NCI-H2029 (cell line): ENCODE measurements around the gene NMNAT1.
A peak's percentile ranks its signal among the peaks of the same experiment; 100 is the strongest.
"Not testable (repeated sequence)": the region's sequence is repeated elsewhere in the genome, so short reads cannot be mapped to it uniquely, and the experiment has no call there.

Experiments
- DNase-seq: peaks from one replicate; lab custom pipeline; 2025; lab: John Stamatoyannopoulos, UW

NMNAT1 gene

DNA sequence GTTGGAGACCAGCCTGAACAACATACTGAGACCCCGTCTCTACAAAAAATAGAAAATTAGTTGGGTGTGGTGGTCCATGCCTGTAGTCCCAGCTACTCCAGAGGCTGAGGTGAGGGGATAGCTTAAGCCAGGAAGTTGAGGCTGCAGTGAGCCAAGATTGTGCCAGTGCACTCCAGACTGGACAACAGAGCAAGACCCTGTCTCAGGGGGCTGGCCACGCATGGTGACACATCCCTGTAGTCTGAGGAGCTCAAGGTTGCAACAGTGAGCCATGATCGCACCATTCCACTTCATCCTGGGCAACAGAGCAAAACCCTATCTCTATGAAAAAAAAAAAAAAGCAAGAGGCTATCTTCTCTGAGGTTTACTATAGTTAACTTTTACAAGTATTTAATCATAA lies 76.8 kb downstream of the NMNAT1 start:
- no peak for DNase-seq

DNA sequence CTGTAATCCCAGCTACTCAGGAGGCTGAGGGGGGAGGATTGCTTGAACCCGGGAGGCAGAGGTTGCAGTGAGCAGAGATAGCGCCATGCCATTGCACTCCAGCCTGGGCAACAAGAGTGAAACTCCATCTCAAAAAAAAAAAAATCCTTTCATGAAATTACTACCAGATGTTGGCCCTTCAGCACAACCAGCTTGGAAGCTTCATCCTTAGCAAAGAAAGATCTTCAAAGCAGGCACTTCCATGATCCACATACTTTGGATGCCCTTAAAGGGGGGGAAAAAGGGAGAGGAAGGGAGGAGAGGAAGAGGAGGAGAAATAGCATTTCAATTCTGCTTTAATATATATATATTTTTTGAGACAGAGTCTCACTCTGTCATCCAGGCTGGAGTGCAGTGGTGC lies 77.4 kb downstream of the NMNAT1 start:
- not testable (repeated sequence) for DNase-seq

DNA sequence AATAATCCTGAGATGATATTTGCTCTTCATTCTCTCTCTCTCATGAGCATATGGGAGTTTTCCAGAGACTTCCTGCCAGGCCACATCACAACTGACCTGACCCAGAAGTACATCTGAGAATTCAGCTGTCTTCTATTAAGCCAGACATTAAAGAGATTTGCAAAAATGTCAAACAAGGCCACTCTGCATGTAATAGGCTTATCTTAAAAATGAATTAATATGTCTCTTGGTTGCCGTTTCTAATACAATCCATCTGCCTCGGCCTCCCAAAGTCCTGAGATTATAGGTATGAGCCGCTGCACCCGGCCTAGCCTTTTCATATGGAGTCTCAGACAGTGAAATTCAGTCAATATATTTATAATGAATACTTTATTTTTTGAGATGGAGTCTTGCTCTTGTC lies 78.7 kb downstream of the NMNAT1 start:
- not testable (repeated sequence) for DNase-seq

DNA sequence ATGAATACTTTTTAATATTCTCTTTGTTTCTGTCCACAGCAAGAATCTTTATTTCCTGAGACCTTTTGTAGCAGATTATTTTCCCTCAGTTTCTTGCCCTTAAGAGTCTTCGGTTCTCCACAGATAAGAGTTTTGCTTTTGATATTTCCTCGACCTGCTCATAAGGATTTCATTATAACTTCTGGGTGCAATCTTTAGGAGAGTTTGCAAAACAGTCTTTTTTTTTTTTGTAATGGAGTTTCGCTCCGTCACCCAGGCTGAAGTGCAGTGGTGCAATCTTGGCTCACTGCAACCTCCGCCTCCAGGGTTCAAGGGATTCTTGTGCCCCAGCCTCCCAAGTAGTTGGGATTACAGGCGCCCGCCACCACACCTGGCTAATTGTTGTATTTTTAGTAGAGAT lies 79.4 kb downstream of the NMNAT1 start:
- DNase-seq = no peak

DNA sequence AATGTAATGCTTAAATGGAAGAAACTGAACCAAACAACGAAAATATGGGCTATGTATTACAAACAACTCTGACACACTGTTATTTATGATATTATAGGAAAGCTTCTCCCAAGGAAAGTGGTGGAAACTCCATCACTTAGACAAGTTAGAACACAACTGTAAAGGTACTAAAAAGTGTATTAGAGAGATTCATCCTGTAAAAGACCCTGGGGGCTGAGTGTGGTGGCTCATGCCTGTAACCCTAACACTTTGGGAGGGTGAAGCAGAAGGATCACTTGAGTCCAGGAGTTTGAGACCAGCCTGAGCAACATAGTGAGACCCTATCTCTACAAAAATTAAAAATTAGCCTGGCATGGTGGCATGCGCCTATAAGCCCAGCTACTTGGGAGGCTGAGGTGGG lies 82.1 kb downstream of the NMNAT1 start:
- no peak for DNase-seq

DNA sequence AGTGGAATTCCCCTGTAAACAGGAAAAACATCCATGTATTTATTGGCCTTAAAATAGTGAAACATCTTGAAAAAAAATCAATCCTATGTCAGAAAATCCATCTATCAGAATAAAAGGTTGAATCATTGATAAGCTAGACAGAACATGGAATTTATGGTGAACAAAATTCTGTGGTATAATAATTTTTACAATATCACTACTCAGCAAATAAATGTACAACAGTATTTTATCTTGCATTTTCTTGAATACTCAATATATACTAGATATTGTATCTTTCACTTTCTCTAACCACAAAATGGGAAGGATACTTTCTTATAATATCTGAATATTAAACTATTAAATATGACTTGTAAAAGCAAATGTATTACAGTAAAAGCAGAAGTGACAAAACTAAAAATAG lies 83.8 kb downstream of the NMNAT1 start:
- DNase-seq = no peak

DNA sequence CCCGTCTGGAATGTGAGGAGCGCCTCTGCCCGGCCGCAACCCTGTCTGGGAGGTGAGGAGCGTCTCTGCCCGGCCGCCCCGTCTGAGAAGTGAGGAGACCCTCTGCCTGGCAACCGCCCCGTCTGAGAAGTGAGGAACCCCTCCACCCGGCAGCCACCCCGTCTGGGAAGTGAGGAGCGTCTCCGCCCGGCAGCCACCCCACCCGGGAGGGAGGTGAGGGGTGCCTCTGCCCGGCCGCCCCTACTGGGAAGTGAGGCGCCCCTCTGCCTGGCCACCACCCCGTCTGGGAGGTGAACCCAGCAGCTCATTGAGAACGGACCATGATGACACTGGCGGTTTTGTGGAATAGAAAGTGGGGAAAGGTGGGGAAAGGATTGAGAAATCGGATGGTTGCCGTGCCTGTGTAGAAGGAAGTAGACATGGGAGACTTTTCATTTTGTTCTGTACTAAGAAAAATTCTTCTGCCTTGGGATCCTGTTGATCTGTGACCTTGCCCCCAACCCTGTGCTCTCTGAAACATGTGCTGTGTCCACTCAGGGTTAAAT lies 85.8 kb downstream of the NMNAT1 start:
- not testable (repeated sequence) for DNase-seq

DNA sequence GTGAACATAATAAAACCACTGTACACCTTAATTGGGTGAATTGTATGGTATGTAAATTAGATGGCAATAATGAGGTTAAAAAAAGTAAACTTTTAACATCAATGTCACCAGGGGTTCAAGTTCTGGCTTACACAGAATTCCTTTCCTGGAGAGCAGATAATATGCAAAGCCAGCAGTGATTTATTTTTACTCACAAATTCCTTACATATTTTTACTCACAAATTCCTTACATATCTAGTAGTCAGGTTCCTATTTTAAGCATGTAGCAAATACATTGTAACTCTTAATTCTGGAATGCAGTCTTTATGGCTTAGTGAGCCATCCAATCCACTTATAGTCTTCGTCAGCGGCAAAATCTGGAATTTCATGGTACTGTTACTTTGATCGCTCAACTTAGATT lies 88.2 kb downstream of the NMNAT1 start:
- DNase-seq = no peak

DNA sequence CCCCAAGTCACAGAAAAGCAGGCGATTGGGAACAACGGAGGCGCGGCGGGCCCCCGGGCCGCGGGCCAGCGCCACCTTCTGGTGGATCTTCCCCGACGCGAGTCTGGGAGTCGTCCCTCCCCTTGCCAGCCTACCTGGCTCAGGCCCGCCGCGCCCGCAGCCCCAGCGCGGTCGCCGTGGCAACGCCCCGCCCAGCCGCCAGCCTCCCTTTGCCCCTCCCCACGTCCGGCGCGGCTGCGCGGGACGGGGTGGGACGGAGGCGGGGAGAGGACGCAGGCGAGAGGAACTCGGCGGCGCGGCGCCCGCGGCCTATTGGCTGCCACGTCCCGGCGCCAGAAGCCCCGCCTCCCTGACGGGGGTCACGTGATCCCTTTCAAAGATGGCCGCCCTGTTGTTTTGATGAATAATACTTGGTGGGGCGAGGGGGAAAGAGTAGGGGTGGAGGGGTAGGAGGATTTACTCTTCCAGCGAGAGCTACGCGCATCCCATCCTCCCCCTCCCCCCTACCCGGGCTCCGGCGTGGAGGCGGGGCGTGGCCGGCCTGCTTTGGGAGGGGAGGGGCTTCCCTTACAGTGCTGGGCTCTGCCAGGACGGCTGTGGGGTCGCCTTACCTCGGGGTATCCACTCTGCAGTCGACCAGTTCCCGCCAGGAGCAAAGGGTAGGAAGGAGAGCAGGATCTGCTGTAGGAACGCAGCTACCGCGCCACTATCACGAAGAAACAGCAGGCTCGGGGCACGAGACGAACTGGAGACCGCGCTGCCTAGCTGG lies 89.5 kb downstream of the NMNAT1 start, which contains the start of gene UBE4B:
TSS of gene UBE4B (plus strand) at position 369 of the 769 bp plus-strand sequence. CDS start 713 bp downstream, outside the sequence.
- peak; percentile 93 for DNase-seq

DNA sequence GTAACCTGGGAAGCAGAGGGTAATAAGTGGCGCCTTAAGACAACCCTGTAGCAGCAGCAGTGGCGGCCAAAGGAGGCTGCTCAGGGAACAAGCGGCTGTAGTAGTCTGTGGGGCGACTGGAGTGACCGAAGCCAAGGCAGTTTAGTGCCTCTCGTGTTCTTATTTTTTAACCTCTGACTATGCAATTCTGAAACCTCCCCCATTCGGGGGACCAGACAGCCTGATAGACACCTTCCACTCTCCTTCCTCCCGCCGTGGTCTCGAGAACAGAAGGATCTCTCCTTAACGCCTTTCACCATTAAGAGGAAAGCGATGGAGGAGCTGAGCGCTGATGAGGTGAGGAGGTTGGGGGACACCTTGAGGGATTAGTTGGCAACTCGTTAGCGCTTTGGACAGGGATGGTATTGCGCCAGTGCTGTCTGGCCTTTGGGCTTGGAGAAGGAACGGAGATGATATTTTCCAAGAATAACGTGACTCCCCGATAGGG lies 90.1 kb downstream of the NMNAT1 start:
- peak; percentile 16 for DNase-seq
